Activated naive CD4-positive, alpha-beta T cell treated with Interleukin-2 at 50 U/mL for 16 hours (primary cell): ENCODE data around the gene TMEM44.
"Not testable (repeated sequence)": the region's sequence is repeated elsewhere in the genome, so short reads cannot be mapped to it uniquely, and the experiment has no call there.

Experiments
- DNase-seq: peaks from one replicate; pipeline ENCODE4 v3.0.0-alpha.2; 2020

Gene TMEM44

GRCh38 chr3:194549853-194550252, 83.4 kb downstream of the TMEM44 start:
- no peak for DNase-seq

DNA sequence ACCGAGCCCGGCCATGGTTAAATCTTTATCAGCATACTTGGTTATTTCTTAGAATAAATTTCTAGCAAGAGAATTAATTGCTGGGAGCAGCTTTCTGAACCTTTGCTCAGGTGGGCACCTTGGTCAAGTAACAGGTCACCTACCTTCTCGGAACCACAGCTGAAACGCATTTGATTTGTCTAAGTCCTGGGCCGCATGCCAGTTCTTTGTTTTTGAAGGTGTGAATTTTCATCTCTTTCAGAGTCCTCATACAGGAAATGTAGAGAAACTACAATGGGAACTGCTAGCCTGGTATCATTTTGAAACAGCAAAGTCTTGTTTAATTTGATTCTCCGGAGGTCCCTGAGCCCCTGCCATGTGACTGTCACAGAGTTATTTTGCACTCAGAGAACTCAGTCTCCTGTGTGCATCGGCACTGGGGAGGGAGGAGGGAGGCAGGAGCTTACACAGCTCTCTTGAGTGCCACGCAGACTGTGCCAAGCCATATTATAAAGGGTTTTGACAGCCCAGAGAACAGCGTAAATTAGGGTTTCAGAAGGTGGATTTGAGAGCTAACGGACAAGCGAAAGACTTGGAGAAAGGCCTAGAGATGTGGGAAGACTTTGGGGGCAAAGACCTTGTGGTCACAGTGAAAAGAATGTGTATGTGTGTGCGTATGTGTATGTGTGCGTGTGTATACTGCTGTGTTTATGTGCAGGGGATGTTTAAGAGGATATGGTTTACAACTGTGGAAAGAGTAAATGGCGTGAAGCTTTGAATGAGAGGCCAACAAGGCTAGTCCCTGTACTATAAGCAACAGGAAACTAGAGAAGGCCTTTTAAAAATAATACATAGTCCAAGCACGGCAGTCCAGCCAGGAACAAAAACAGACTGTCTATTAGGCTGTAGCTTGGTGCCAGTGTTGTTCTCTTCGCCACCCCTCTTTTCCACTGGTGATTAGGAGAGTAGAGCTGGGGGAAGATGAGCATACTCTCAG, 84.6 kb downstream of the TMEM44 start:
- DNase-seq, result no peak

- no peak for DNase-seq
These were observed 86.2 kb downstream of the TMEM44 start for GRCh38 chr3:194547042-194547441.

- DNase-seq, result not testable (repeated sequence)
These were observed 87.7 kb downstream of the TMEM44 start for GRCh38 chr3:194545538-194545937.

- DNase-seq, result no peak
These were observed 89.7 kb downstream of the TMEM44 start for GRCh38 chr3:194543550-194543949.

DNA sequence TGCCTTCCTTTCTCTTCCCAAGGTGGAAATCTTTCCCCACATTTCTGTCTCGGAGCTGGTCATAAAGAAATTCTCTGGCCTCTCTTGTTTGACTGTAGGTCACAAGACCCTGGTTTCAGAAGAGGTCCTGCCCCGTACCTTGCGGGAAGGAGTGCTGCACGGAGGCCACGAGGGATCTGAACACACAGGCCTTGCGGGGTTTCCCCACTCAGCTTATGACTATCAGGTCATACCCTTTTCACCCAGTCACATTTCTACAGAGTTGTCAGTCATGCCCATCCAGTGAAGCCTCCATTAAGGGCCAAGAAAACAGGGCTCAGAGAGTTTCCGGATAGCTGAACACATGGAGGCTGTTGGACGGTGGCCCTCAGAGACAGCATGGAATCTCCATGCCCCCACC, 91.7 kb downstream of the TMEM44 start:
- DNase-seq, result no peak

DNA sequence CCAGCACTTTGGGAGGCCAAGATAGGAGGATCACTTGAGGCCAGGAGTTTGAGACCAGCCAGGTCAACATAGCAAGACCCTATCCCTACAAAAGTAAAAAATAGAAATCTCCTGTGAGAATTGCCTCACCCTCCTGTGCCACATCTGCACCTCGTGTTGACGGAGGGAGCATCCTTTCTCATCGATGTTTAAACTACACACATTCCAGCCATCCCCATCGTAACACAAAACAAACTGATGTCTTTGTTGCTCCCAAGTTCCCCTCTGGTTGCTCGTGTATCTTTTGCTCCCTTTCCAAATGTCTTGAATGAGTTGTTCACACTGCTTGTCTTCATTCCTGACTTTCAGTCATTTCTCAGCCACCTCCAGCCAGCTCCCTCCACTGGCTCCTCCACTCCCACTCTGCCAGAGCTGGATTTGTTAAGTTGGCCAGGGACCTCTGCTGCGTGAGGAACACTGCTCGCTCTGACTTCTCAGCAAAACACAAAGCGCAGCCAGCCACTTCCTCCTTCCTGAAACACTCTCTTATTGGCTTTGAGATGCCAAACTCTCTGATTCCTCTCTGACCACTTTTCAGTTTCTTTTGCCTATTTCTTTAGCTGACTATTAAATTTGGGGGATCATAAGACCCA, 92.8 kb downstream of the TMEM44 start:
- no peak for DNase-seq

DNA sequence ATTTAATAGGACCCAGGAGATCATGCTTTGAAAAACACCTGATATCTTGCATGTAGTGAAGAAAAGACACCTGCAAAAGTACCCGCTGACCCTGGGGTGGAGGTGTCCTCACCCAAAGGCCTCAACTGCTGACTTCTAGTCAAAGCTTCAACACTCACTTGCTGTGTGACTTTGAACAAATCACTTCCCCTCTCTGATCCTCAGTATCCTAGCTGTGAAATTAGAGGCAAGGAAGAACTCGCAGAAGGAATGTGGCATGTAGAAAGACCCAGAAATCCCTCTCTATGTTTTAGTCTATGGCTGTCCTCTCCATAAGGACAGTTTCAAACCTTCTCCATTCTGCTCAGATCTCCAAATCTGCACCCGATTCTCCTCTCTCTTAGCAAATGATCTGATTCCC, 93.7 kb downstream of the TMEM44 start:
- no peak for DNase-seq

- no peak for DNase-seq
These were observed 95.4 kb downstream of the TMEM44 start for GRCh38 chr3:194537732-194538247.
